Measurements from ENCODE around the gene HIVEP3. TPM values are rescaled to one million over a fixed set of nuclear protein-coding genes. Genes with fewer than 3 reads are reported as not detected.

The HIVEP3 gene
- total RNA-seq, 1 experiment from 2014 or later, result 0.55 TPM

- TF ChIP-seq MXD4 (CRISPR knock-in tag; IDR thresholded peaks at IDR 0.05; ENCODE audit: borderline replicate concordance), result no peak
- TF ChIP-seq, protein P1, sequence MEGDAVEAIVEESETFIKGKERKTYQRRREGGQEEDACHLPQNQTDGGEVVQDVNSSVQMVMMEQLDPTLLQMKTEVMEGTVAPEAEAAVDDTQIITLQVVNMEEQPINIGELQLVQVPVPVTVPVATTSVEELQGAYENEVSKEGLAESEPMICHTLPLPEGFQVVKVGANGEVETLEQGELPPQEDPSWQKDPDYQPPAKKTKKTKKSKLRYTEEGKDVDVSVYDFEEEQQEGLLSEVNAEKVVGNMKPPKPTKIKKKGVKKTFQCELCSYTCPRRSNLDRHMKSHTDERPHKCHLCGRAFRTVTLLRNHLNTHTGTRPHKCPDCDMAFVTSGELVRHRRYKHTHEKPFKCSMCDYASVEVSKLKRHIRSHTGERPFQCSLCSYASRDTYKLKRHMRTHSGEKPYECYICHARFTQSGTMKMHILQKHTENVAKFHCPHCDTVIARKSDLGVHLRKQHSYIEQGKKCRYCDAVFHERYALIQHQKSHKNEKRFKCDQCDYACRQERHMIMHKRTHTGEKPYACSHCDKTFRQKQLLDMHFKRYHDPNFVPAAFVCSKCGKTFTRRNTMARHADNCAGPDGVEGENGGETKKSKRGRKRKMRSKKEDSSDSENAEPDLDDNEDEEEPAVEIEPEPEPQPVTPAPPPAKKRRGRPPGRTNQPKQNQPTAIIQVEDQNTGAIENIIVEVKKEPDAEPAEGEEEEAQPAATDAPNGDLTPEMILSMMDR (IDR thresholded peaks at IDR 0.05), result no peak
Measured at GRCh38 chr1:41779360-41779759, 139.4 kb downstream of the HIVEP3 start (continued).

GRCh38 chr1:41777695-41778094 is 141.0 kb downstream of the HIVEP3 start:
- no peak for ATAC-seq
- Mint-ChIP-seq H3K36me3 (no peaks in the 10 kb centered on the region), H3K4me3 (no peak overlapping the region), H3K4me1 (peaks cover 9% of the 10 kb centered on the region), H3K27ac (no peak overlapping the region), H3K9me3 (no peaks in the 10 kb centered on the region), H3K27me3 (ENCODE audit: low read depth) (no peaks in the 10 kb centered on the region)
- ChIA-PET CTCF (interaction anchor here (1.4 kb wide), 1 partner anchor 366 kb away, joined by 3 read pairs; no protein-coding TSS in a partner anchor), POLR2A (interaction anchor here (0.6 kb wide), 1 partner anchor 46 kb away, joined by 3 read pairs; no protein-coding TSS in a partner anchor)
- TF ChIP-seq ZNF416 (CRISPR knock-in tag; IDR thresholded peaks at IDR 0.05) (no peak), ZNF263 (CRISPR knock-in tag; IDR thresholded peaks at IDR 0.05; ENCODE audit: low read depth) (no peak), MAX (CRISPR knock-in tag; IDR thresholded peaks at IDR 0.05) (no peak), ZNF317 (CRISPR knock-in tag; IDR thresholded peaks at IDR 0.05; ENCODE audit: borderline replicate concordance, low read depth) (no peak), ZNF671 (CRISPR knock-in tag; IDR thresholded peaks at IDR 0.05) (no peak), ATF3 (CRISPR knock-in tag; conservative IDR thresholded peaks at IDR 0.05) (no peak), CREB1 (CRISPR knock-in tag; IDR thresholded peaks at IDR 0.05) (no peak), IRF2 (CRISPR knock-in tag; IDR thresholded peaks at IDR 0.05; ENCODE audit: borderline replicate concordance, low read depth) (no peak), RELA (CRISPR knock-in tag; IDR thresholded peaks at IDR 0.05; ENCODE audit: borderline replicate concordance) (no peak)
- no peak for DNase-seq (ENCODE audit: low spot score)

DNA sequence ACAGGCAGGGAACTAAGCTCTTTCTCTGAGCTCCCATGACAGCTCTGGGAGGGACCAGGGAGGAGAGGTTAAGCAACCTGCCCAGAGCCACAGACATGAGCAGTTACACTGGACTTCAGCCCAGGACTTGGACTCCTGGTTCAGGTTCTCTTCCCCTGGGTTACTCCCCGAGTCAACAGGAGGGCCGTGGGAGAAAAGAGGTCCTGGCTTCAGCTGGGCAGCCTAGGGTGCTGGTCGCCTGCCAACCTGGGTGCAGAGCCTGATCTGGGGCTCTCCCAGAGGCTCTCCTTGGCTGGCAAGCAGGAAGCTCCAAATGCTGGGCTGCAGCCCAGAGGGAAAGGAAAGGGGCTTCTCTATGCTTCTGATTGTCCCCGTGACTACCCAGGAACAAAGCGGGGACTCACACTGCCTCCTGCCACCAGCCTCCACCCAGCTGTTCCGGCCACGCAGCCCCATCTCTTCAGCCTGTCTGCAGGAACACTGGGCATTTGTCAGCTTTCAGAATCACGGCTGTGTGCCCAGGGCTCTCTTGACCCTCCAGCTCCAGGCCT is 141.8 kb downstream of the HIVEP3 start:
- CTCF ChIA-PET, result interaction anchor here (0.8 to 1.4 kb wide), 2 partner anchors 51 to 367 kb away, joined by 3 read pairs; no protein-coding TSS in a partner anchor
- POLR2A ChIA-PET, result interaction anchor here (0.6 kb wide), 1 partner anchor 46 kb away, joined by 3 read pairs; no protein-coding TSS in a partner anchor
- H3K4me3 Mint-ChIP-seq, result no peak overlapping the region
- H3K27me3 Mint-ChIP-seq (ENCODE audit: low read depth), result no peaks in the 10 kb centered on the region
- H3K27ac Mint-ChIP-seq, result no peak overlapping the region
- ATAC-seq, result no peak
- H3K9me3 Mint-ChIP-seq, result no peaks in the 10 kb centered on the region
- H3K4me1 Mint-ChIP-seq, result peaks cover 9% of the 10 kb centered on the region
- no peaks in the 10 kb centered on the region for H3K36me3 Mint-ChIP-seq
- DNase-seq (ENCODE audit: low spot score), result no peak
- no peak for TF ChIP-seq ZBTB21 (CRISPR knock-in tag; IDR thresholded peaks at IDR 0.05; ENCODE audit: borderline replicate concordance)
- TF ChIP-seq, protein P2, sequence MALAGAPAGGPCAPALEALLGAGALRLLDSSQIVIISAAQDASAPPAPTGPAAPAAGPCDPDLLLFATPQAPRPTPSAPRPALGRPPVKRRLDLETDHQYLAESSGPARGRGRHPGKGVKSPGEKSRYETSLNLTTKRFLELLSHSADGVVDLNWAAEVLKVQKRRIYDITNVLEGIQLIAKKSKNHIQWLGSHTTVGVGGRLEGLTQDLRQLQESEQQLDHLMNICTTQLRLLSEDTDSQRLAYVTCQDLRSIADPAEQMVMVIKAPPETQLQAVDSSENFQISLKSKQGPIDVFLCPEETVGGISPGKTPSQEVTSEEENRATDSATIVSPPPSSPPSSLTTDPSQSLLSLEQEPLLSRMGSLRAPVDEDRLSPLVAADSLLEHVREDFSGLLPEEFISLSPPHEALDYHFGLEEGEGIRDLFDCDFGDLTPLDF (CRISPR knock-in tag; IDR thresholded peaks at IDR 0.05), result no peak

- ChIA-PET CTCF (no interaction called here), POLR2A (no interaction called here)
- Mint-ChIP-seq H3K36me3 (no peaks in the 10 kb centered on the region), H3K9me3 (no peaks in the 10 kb centered on the region), H3K27me3 (ENCODE audit: low read depth) (no peaks in the 10 kb centered on the region), H3K4me3 (no peak overlapping the region), H3K4me1 (peaks cover 9% of the 10 kb centered on the region), H3K27ac (no peak overlapping the region)
- ATAC-seq, result no peak
- DNase-seq (ENCODE audit: low spot score), result no peak
- no peak for TF ChIP-seq TCF7 (CRISPR knock-in tag; IDR thresholded peaks at IDR 0.05; ENCODE audit: low read depth)
- no peak for TF ChIP-seq ZNF416 (CRISPR knock-in tag; IDR thresholded peaks at IDR 0.05)
- no peak for TF ChIP-seq HMGA2 (CRISPR knock-in tag; IDR thresholded peaks at IDR 0.05)
- TF ChIP-seq MYBL2 (CRISPR knock-in tag; IDR thresholded peaks at IDR 0.05), result no peak
- TF ChIP-seq, protein P2 (CRISPR knock-in tag; IDR thresholded peaks at IDR 0.05), result no peak
Measured at GRCh38 chr1:41775956-41776585, 142.7 kb downstream of the HIVEP3 start.

All from WTC11 (cell line).